ENCODE data around the gene SHISA7. TPM values are rescaled to one million over a fixed set of nuclear protein-coding genes. Genes with fewer than 3 reads are reported as not detected.
A peak's percentile ranks its signal among the peaks of the same experiment; 100 is the strongest.

Gene SHISA7
- total and polyA plus RNA-seq, 5 donors from 2014 or later, result not detected

- peaks cover 0 to 7% (median 2%) of the 10 kb centered on the region in 4 donors for H3K4me1 Mint-ChIP-seq
- ATAC-seq (ENCODE audit: low read depth in 2 of 2) (peak; percentile 70 to 75), DNase-seq (peak; percentile 53 to 57 (median 57))
- Histone ChIP-seq H3K4me3 (ENCODE audit: low read depth, low read length) (no peak overlapping the region), H3K36me3 (ENCODE audit: control insufficient read depth, insufficient read depth, low read length) (no peaks in the 10 kb centered on the region), H3K27ac (ENCODE audit: insufficient read depth, low read length, poor library complexity, severe bottlenecking) (no peak overlapping the region), H3K9me3 (ENCODE audit: control insufficient read depth in 2 of 2, low read length in 2 of 2) (no peaks in the 10 kb centered on the region), H3K27me3 (ENCODE audit: control insufficient read depth, insufficient read depth, low read length) (no peaks in the 10 kb centered on the region), H3K4me1 (ENCODE audit: control insufficient read depth, insufficient read depth, low read length, poor library complexity, severe bottlenecking) (peaks cover 8% of the 10 kb centered on the region)
- no peaks in the 10 kb centered on the region for H3K27me3 Mint-ChIP-seq
- no peaks in the 10 kb centered on the region for H3K9me3 Mint-ChIP-seq
- no peak overlapping the region for H3K4me3 Mint-ChIP-seq
- H3K36me3 Mint-ChIP-seq, result no peaks in the 10 kb centered on the region
- H3K27ac Mint-ChIP-seq, result no peak overlapping the region
Measured at GRCh38 chr19:55467236-55468053, 24.3 kb upstream of the SHISA7 start.

- Histone ChIP-seq H3K36me3 (ENCODE audit: control insufficient read depth, insufficient read depth, low read length) (no peaks in the 10 kb centered on the region), H3K4me3 (ENCODE audit: low read depth, low read length) (no peak overlapping the region), H3K27me3 (ENCODE audit: control insufficient read depth, insufficient read depth, low read length) (no peaks in the 10 kb centered on the region), H3K9me3 (ENCODE audit: control insufficient read depth in 2 of 2, low read length in 2 of 2) (no peaks in the 10 kb centered on the region), H3K27ac (ENCODE audit: insufficient read depth, low read length, poor library complexity, severe bottlenecking) (no peak overlapping the region), H3K4me1 (ENCODE audit: control insufficient read depth, insufficient read depth, low read length, poor library complexity, severe bottlenecking) (peaks cover 16% of the 10 kb centered on the region)
- no peaks in the 10 kb centered on the region for H3K27me3 Mint-ChIP-seq
- peaks cover 0 to 15% (median 5%) of the 10 kb centered on the region in 4 donors for H3K4me1 Mint-ChIP-seq
- no peak overlapping the region for H3K27ac Mint-ChIP-seq
- ATAC-seq (ENCODE audit: low read depth in 2 of 2) (no peak), DNase-seq (no peak)
- H3K4me3 Mint-ChIP-seq, result peak overlapping the region in 2 of 4 donors; percentile 28 to 44
- no peaks in the 10 kb centered on the region for H3K36me3 Mint-ChIP-seq
- H3K9me3 Mint-ChIP-seq, result no peaks in the 10 kb centered on the region
Measured at GRCh38 chr19:55466241-55466614, 23.1 kb upstream of the SHISA7 start.

GRCh38 chr19:55465460-55466240, 22.6 kb upstream of the SHISA7 start:
- no peak overlapping the region for H3K4me3 ChIP-seq (ENCODE audit: low read depth, low read length)
- ATAC-seq (ENCODE audit: low read depth in 2 of 2), result no peak
- H3K27ac Mint-ChIP-seq, result peak overlapping the region in 1 of 3 donors; percentile 38
- H3K9me3 Mint-ChIP-seq, result no peaks in the 10 kb centered on the region
- H3K4me1 ChIP-seq (ENCODE audit: control insufficient read depth, insufficient read depth, low read length, poor library complexity, severe bottlenecking), result peaks cover 22% of the 10 kb centered on the region
- H3K4me1 Mint-ChIP-seq, result peaks cover 0 to 19% (median 5%) of the 10 kb centered on the region in 4 donors
- H3K36me3 Mint-ChIP-seq, result no peaks in the 10 kb centered on the region
- no peaks in the 10 kb centered on the region for H3K27me3 Mint-ChIP-seq
- peak overlapping the region in 1 of 4 donors; percentile 47 for H3K4me3 Mint-ChIP-seq
- H3K36me3 ChIP-seq (ENCODE audit: control insufficient read depth, insufficient read depth, low read length), result no peaks in the 10 kb centered on the region
- H3K27me3 ChIP-seq (ENCODE audit: control insufficient read depth, insufficient read depth, low read length), result no peaks in the 10 kb centered on the region
- DNase-seq, result no peak
- no peaks in the 10 kb centered on the region for H3K9me3 ChIP-seq (ENCODE audit: control insufficient read depth in 2 of 2, low read length in 2 of 2)
- no peak overlapping the region for H3K27ac ChIP-seq (ENCODE audit: insufficient read depth, low read length, poor library complexity, severe bottlenecking)

- no peak for DNase-seq
- H3K27ac Mint-ChIP-seq, result peak within 1 kb of the TSS in 1 of 3 donors; percentile 20
- Histone ChIP-seq H3K4me3 (ENCODE audit: low read depth, low read length) (no peak within 1 kb of the TSS), H3K36me3 (ENCODE audit: control insufficient read depth, insufficient read depth, low read length) (no peaks in the 10 kb centered on the region), H3K27ac (ENCODE audit: insufficient read depth, low read length, poor library complexity, severe bottlenecking) (no peak within 1 kb of the TSS), H3K4me1 (ENCODE audit: control insufficient read depth, insufficient read depth, low read length, poor library complexity, severe bottlenecking) (peaks cover 24% of the 10 kb centered on the region), H3K27me3 (ENCODE audit: control insufficient read depth, insufficient read depth, low read length) (no peaks in the 10 kb centered on the region), H3K9me3 (ENCODE audit: control insufficient read depth in 2 of 2, low read length in 2 of 2) (no peaks in the 10 kb centered on the region)
- no peaks in the 10 kb centered on the region for H3K36me3 Mint-ChIP-seq
- peaks cover 0 to 28% (median 8%) of the 10 kb centered on the region in 4 donors for H3K4me1 Mint-ChIP-seq
- H3K4me3 Mint-ChIP-seq, result peak within 1 kb of the TSS in 3 of 4 donors; percentile 33 to 74 (median 53)
- H3K9me3 Mint-ChIP-seq, result no peaks in the 10 kb centered on the region
- H3K27me3 Mint-ChIP-seq, result no peaks in the 10 kb centered on the region
- no peak for ATAC-seq (ENCODE audit: low read depth in 2 of 2)
Measured at GRCh38 chr19:55464662-55465054, 21.6 kb upstream of the SHISA7 start, which contains the start of gene C19orf85. C19orf85 (minus strand) TSS chr19:55464751; CDS start chr19:55464554, 197 bp downstream.

GRCh38 chr19:55464039-55464661, 21.1 kb upstream of the SHISA7 start:
- ATAC-seq (ENCODE audit: low read depth in 2 of 2) (no peak), DNase-seq (no peak)
- no peaks in the 10 kb centered on the region for H3K36me3 Mint-ChIP-seq
- peak overlapping the region in 2 of 4 donors; percentile 33 to 53 for H3K4me3 Mint-ChIP-seq
- no peaks in the 10 kb centered on the region for H3K9me3 ChIP-seq (ENCODE audit: control insufficient read depth in 2 of 2, low read length in 2 of 2)
- no peak overlapping the region for H3K4me3 ChIP-seq (ENCODE audit: low read depth, low read length)
- H3K4me1 Mint-ChIP-seq, result peaks cover 0 to 28% (median 8%) of the 10 kb centered on the region in 4 donors
- no peaks in the 10 kb centered on the region for H3K9me3 Mint-ChIP-seq
- H3K27ac ChIP-seq (ENCODE audit: insufficient read depth, low read length, poor library complexity, severe bottlenecking), result no peak overlapping the region
- peaks cover 24% of the 10 kb centered on the region for H3K4me1 ChIP-seq (ENCODE audit: control insufficient read depth, insufficient read depth, low read length, poor library complexity, severe bottlenecking)
- no peaks in the 10 kb centered on the region for H3K27me3 ChIP-seq (ENCODE audit: control insufficient read depth, insufficient read depth, low read length)
- H3K27ac Mint-ChIP-seq, result peak overlapping the region in 1 of 3 donors; percentile 20
- no peaks in the 10 kb centered on the region for H3K36me3 ChIP-seq (ENCODE audit: control insufficient read depth, insufficient read depth, low read length)
- H3K27me3 Mint-ChIP-seq, result no peaks in the 10 kb centered on the region

GRCh38 chr19:55463583-55464031, 20.5 kb upstream of the SHISA7 start:
- H3K27ac Mint-ChIP-seq, result peak overlapping the region in 1 of 3 donors; percentile 20
- no peak for ATAC-seq (ENCODE audit: low read depth in 2 of 2)

GRCh38 chr19:55462722-55463121, 19.6 kb upstream of the SHISA7 start:
- Mint-ChIP-seq H3K27ac (peak overlapping the region in 1 of 3 donors; percentile 92), H3K27me3 (no peaks in the 10 kb centered on the region), H3K9me3 (no peaks in the 10 kb centered on the region), H3K4me3 (peak overlapping the region; percentile 86 to 94 (median 92)), H3K4me1 (peaks cover 0 to 27% (median 7%) of the 10 kb centered on the region in 4 donors), H3K36me3 (no peaks in the 10 kb centered on the region)
- H3K9me3 ChIP-seq (ENCODE audit: control insufficient read depth in 2 of 2, low read length in 2 of 2), result no peaks in the 10 kb centered on the region
- no peaks in the 10 kb centered on the region for H3K36me3 ChIP-seq (ENCODE audit: control insufficient read depth, insufficient read depth, low read length)
- no peak overlapping the region for H3K27ac ChIP-seq (ENCODE audit: insufficient read depth, low read length, poor library complexity, severe bottlenecking)
- DNase-seq, result no peak
- ATAC-seq (ENCODE audit: low read depth in 2 of 2), result no peak
- peaks cover 18% of the 10 kb centered on the region for H3K4me1 ChIP-seq (ENCODE audit: control insufficient read depth, insufficient read depth, low read length, poor library complexity, severe bottlenecking)
- H3K4me3 ChIP-seq (ENCODE audit: low read depth, low read length), result no peak overlapping the region
- no peaks in the 10 kb centered on the region for H3K27me3 ChIP-seq (ENCODE audit: control insufficient read depth, insufficient read depth, low read length)

More at GRCh38 chr19:55463583-55464031, 20.5 kb upstream of the SHISA7 start:
- no peaks in the 10 kb centered on the region for H3K27me3 ChIP-seq (ENCODE audit: control insufficient read depth, insufficient read depth, low read length)
- no peak overlapping the region for H3K27ac ChIP-seq (ENCODE audit: insufficient read depth, low read length, poor library complexity, severe bottlenecking)
- no peaks in the 10 kb centered on the region for H3K36me3 ChIP-seq (ENCODE audit: control insufficient read depth, insufficient read depth, low read length)
- peak overlapping the region in 3 of 4 donors; percentile 33 to 74 (median 53) for H3K4me3 Mint-ChIP-seq
- H3K9me3 ChIP-seq (ENCODE audit: control insufficient read depth in 2 of 2, low read length in 2 of 2), result no peaks in the 10 kb centered on the region
- peaks cover 0 to 30% (median 8%) of the 10 kb centered on the region in 4 donors for H3K4me1 Mint-ChIP-seq
- peaks cover 24% of the 10 kb centered on the region for H3K4me1 ChIP-seq (ENCODE audit: control insufficient read depth, insufficient read depth, low read length, poor library complexity, severe bottlenecking)
- H3K4me3 ChIP-seq (ENCODE audit: low read depth, low read length), result no peak overlapping the region
- H3K9me3 Mint-ChIP-seq, result no peaks in the 10 kb centered on the region
- DNase-seq, result no peak
- H3K27me3 Mint-ChIP-seq, result no peaks in the 10 kb centered on the region
- no peaks in the 10 kb centered on the region for H3K36me3 Mint-ChIP-seq
